Keratinocyte (primary cell): ENCODE measurements around the gene AARSD1. TPM values are rescaled to one million over a fixed set of nuclear protein-coding genes. Genes with fewer than 3 reads are reported as not detected.
"Not testable (repeated sequence)": the region's sequence is repeated elsewhere in the genome, so short reads cannot be mapped to it uniquely, and the experiment has no call there.

ENCODE experiments used
- DNase-seq: peaks from one replicate; pipeline ENCODE4 v3.0.0-alpha.2; 2011; ENCODE audit warnings: low read depth, missing footprints, low spot score
- FAIRE-seq: peaks from 2 replicates; lab custom pipeline; 2011; peaks lifted over from hg19 to GRCh38; lab: Jason Lieb, UNC
- H2AFZ ChIP-seq: 2 replicates; pipeline ENCODE4 v1.6.0; 2012; ENCODE audit warnings: low read length, control low read depth, inconsistent platforms; ENCODE audit not compliant: control insufficient read depth
- H3K27ac ChIP-seq: 2 replicates; pipeline ENCODE4 v1.5.1; 2011; ENCODE audit warnings: low read length; ENCODE audit not compliant: control insufficient read depth, insufficient read depth
- H3K27me3 ChIP-seq: 3 replicates; pipeline ENCODE4 v1.6.0; 2011; ENCODE audit warnings: low read length; ENCODE audit not compliant: control insufficient read depth, insufficient read depth; ENCODE audit errors: extremely low read depth
- H3K36me3 ChIP-seq, 2 experiments: 2 replicates in 1 of 2; 3 replicates in 1 of 2; pipeline ENCODE4 v1.5.1; 2011; ENCODE audit warnings: low read length in 2 of 2, mild to moderate bottlenecking in 1 of 2; ENCODE audit not compliant: control insufficient read depth in 2 of 2, insufficient read depth in 2 of 2; ENCODE audit errors: extremely low read depth in 1 of 2
- H3K4me1 ChIP-seq: 3 replicates; pipeline ENCODE4 v1.5.1; 2011; ENCODE audit warnings: low read length; ENCODE audit not compliant: control insufficient read depth, insufficient read depth; ENCODE audit errors: extremely low read depth
- H3K4me2 ChIP-seq: 3 replicates; pipeline ENCODE4 v1.6.0; 2011; ENCODE audit warnings: low read depth, low read length; ENCODE audit not compliant: control insufficient read depth, insufficient read depth; ENCODE audit errors: extremely low read depth
- H3K4me3 ChIP-seq, 3 experiments: fragments of 200-600 bp in 1 of 3; sonication (generic) in 1 of 3; 2 replicates in 2 of 3; 3 replicates in 1 of 3; pipeline ENCODE4 v1.5.1; 2011 to 2016; ENCODE audit warnings: low read length in 3 of 3, mild to moderate bottlenecking in 3 of 3, control low read depth in 2 of 3, inconsistent platforms in 1 of 3, low read depth in 1 of 3, mixed read lengths in 1 of 3, mixed run types in 1 of 3, moderate library complexity in 1 of 3; ENCODE audit not compliant: control insufficient read depth in 2 of 3, insufficient read depth in 2 of 3; ENCODE audit errors: extremely low read depth in 1 of 3
- H3K79me2 ChIP-seq: 2 replicates; pipeline ENCODE4 v1.6.0; 2012; ENCODE audit warnings: low read length; ENCODE audit not compliant: control insufficient read depth, insufficient read depth
- H3K9ac ChIP-seq: 3 replicates; pipeline ENCODE4 v1.6.0; 2011; ENCODE audit warnings: low read length; ENCODE audit not compliant: control insufficient read depth, insufficient read depth; ENCODE audit errors: extremely low read depth
- H3K9me1 ChIP-seq: 3 replicates; pipeline ENCODE4 v1.6.0; 2011; ENCODE audit warnings: low read length; ENCODE audit not compliant: control insufficient read depth, insufficient read depth; ENCODE audit errors: extremely low read depth
- H3K9me3 ChIP-seq: 2 replicates; pipeline ENCODE4 v1.5.1; 2012; ENCODE audit warnings: low read depth, low read length; ENCODE audit not compliant: control insufficient read depth
- H4K20me1 ChIP-seq: 3 replicates; pipeline ENCODE4 v1.6.0; 2011; ENCODE audit warnings: low read length; ENCODE audit not compliant: control insufficient read depth, insufficient read depth; ENCODE audit errors: extremely low read depth
- CTCF ChIP-seq, 3 experiments: IDR thresholded peaks in 1 of 3; conservative IDR thresholded peaks in 1 of 3; optimal IDR thresholded peaks in 1 of 3; 2 replicates in 2 of 3; 3 replicates in 1 of 3; pipeline versions ENCODE3 to v1.5.1; 2011; ENCODE audit warnings: low read length in 3 of 3, mild to moderate bottlenecking in 3 of 3, moderate library complexity in 2 of 3, control low read depth in 1 of 3, inconsistent platforms in 1 of 3; ENCODE audit not compliant: insufficient read depth in 2 of 3; ENCODE audit errors: extremely low read depth in 1 of 3
- EZH2 ChIP-seq: IDR thresholded peaks from one replicate; pipeline ENCODE4 v1.6.1; 2012; ENCODE audit warnings: inconsistent platforms, mild to moderate bottlenecking, low read length, moderate library complexity
- dilution Hi-C: fragments of 300-500 bp; cut with MboI; formaldehyde crosslinking; loops from one replicate; pipeline ENCODE4 v1.7.0; 2020; ENCODE audit warnings: low sequenced_read_pairs; ENCODE audit not compliant: extremely low pct_ligation_motif_present
- polyA plus RNA-seq, 5 experiments: library from polyadenylated mRNA; depleted of rRNA in 3 of 5; stranded (reverse) in 3 of 5; stranded (forward) in 1 of 5; unstranded in 1 of 5; fragments of >200 nt; gene quantifications; 1 replicate in 1 of 5; 2 replicates in 3 of 5; 3 replicates in 1 of 5; pipeline versions ENCODE4 v1.2.1 to v1.2.3, GENCODE V29; 2011 to 2012; ENCODE audit warnings: missing spikeins in 2 of 5, low read depth in 1 of 5, low replicate concordance in 1 of 5

AARSD1 gene
- polyA plus RNA-seq, 1 donor (not counting 4 experiments of a cell fraction or from before 2014, with no cell fraction given) = 49.3 TPM

DNA sequence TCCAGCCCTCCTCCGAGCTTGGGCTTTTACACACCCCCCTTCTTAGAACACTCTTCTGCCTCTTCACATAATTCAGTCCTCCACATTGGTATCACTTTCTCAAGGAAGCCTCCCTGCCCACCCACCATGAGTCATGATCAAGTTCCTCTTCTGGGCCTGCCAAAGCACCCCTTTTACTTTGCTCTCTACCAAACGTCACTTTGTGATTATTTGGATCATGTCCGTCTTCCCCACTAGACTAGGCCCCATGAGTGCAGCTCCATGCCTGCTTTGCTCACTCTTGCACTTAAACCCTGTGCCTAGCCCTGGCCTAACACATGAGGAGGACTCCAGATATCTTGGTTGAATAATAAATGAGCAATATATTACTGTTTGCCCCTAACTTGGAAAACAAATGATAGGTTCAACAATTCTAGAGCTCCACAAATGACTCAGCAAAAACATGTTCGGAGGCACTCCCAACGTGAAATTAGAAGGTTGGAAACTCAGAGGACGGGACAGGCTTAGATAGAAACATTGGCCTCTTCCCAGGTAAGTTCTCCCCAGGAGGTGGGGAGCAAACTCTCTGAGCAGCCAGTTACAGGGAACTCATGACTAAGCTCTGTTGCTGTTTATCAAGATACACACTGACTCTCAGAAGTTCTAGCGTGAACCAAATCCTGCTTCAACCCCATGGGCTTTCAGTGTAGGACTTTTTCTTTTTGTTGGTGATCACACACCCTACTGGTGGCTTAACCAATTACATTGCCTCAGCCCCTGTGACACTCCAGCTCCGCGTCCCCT, 35.3 kb downstream of the AARSD1 start:
- no peaks in the 10 kb centered on the region for H3K9me1 ChIP-seq
- H4K20me1 ChIP-seq = no peaks in the 10 kb centered on the region
- H3K27ac ChIP-seq = peak overlapping the region; percentile 42
- no peaks in the 10 kb centered on the region for H3K79me2 ChIP-seq
- H3K9ac ChIP-seq = no peak overlapping the region
- TF ChIP-seq CTCF (optimal IDR thresholded peaks at IDR 0.05 in 1 of 3, IDR thresholded peaks at IDR 0.05 in 1 of 3, conservative IDR thresholded peaks at IDR 0.05 in 1 of 3; ENCODE audit: extremely low read depth in 1 of 3, insufficient read depth in 2 of 3, low read length in 3 of 3) (peak; percentile 48 to 69 (median 54)), EZH2 (no peak)
- peaks cover 7% of the 10 kb centered on the region for H3K4me1 ChIP-seq
- FAIRE-seq (no peak), DNase-seq (peak; percentile 32)
- no peaks in the 10 kb centered on the region for H3K27me3 ChIP-seq
- dilution Hi-C loops = loop anchor here (25.0 kb wide), 1 partner anchor 92 kb away; the partner anchor contains the start of genes AOC2 and PSME3
- no peaks in the 10 kb centered on the region for H3K9me3 ChIP-seq
- no peaks in the 10 kb centered on the region for H3K36me3 ChIP-seq
- H2AFZ ChIP-seq = peak overlapping the region; percentile 40
- H3K4me2 ChIP-seq = peak overlapping the region; percentile 17
- H3K4me3 ChIP-seq = no peak overlapping the region

DNA sequence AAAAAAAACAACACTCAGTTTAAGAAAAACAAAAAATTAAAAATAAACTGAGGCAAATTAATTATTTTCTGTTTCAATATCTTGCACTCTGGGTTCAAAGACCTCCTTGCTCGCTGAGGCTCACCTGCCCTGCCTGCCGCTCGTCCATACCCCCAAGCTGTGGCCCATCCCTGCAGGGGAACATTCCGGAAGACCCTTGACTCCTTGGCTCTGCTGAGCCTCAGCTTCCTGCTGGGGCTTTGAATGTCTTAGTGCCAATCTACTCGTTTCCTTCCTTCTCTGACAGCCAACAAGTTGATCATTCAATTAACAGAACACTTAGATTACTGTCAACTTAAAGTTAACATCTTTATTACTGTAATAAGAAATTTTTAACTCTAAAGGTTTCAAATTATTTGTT, 39.4 kb downstream of the AARSD1 start:
- FAIRE-seq (no peak), DNase-seq (no peak)
- Histone ChIP-seq H3K79me2 (no peaks in the 10 kb centered on the region), H3K9me1 (no peaks in the 10 kb centered on the region), H3K4me3 (no peak overlapping the region), H3K27me3 (no peaks in the 10 kb centered on the region), H3K4me2 (no peak overlapping the region), H3K27ac (no peak overlapping the region), H3K9me3 (no peaks in the 10 kb centered on the region), H3K4me1 (peaks cover 7% of the 10 kb centered on the region), H2AFZ (no peak overlapping the region), H3K36me3 (no peaks in the 10 kb centered on the region), H4K20me1 (no peaks in the 10 kb centered on the region), H3K9ac (no peak overlapping the region)
- dilution Hi-C loops = loop anchor here (25.0 kb wide), 1 partner anchor 88 kb away; the partner anchor contains the start of genes AOC2 and PSME3
- TF ChIP-seq EZH2 = no peak
- TF ChIP-seq CTCF (optimal IDR thresholded peaks at IDR 0.05 in 1 of 3, IDR thresholded peaks at IDR 0.05 in 1 of 3, conservative IDR thresholded peaks at IDR 0.05 in 1 of 3; ENCODE audit: extremely low read depth in 1 of 3, insufficient read depth in 2 of 3, low read length in 3 of 3) = no peak

DNA sequence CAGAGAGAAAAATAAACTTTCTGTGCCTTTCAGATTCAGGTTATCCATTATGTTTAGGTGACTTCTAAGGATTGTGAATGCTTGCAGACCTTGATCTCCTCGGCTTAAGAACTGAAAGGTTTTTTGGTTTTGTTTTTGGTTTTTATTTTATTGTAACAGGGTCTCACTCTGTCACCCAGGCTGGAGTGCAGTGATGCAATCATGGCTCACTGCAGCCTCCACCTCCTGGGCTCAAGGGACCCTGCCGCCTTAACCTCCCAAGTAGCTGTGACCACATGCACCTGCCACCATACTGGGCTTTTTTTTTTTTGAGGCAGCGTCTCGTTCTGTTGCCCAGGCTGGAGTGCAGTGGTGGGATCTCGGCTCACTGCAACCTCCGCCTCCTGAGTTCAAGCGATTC, 40.8 kb downstream of the AARSD1 start:
- dilution Hi-C loops, H3K9me1 ChIP-seq: not testable (repeated sequence)

More for the DNA sequence above, 40.8 kb downstream of the AARSD1 start:
- H3K36me3 ChIP-seq, H3K27me3 ChIP-seq, H3K27ac ChIP-seq, H3K4me2 ChIP-seq, H3K9me3 ChIP-seq, H3K4me3 ChIP-seq, H3K9ac ChIP-seq, FAIRE-seq, H3K4me1 ChIP-seq, H2AFZ ChIP-seq, DNase-seq, H4K20me1 ChIP-seq, H3K79me2 ChIP-seq: not testable (repeated sequence)
